Subcutaneous adipose tissue (tissue), 4 donors: ENCODE results near the gene FUT8. TPM values are rescaled to one million over a fixed set of nuclear protein-coding genes. Genes with fewer than 3 reads are reported as not detected.

Source experiments
- CTCF ChIP-seq: fragments of 450-650 bp; IDR thresholded peaks from one replicate; pipeline ENCODE4 v1.5.1; 2016; ENCODE audit warnings: low read depth, mild to moderate bottlenecking, control low read depth, antibody characterized with exemption, moderate library complexity
- total RNA-seq, 4 donors: library from RNA; depleted of rRNA; stranded (reverse); fragments of >200 nt; gene quantifications; one replicate each; pipeline ENCODE4 v1.1.0, GENCODE V29; 2016

Gene FUT8
- total RNA-seq, 4 donors from 2014 or later, result 21.8 to 33.3 (median 24.7) TPM

- TF ChIP-seq CTCF, result no peak
These were observed 136.3 kb downstream of the FUT8 start for GRCh38 chr14:65548878-65549277.

GRCh38 chr14:65549429-65549828 is 136.9 kb downstream of the FUT8 start:
- TF ChIP-seq CTCF, result no peak

- TF ChIP-seq CTCF, result no peak
These were observed 138.5 kb downstream of the FUT8 start for GRCh38 chr14:65550779-65551643.

GRCh38 chr14:65552724-65553123 is 140.2 kb downstream of the FUT8 start:
- no peak for TF ChIP-seq CTCF

DNA sequence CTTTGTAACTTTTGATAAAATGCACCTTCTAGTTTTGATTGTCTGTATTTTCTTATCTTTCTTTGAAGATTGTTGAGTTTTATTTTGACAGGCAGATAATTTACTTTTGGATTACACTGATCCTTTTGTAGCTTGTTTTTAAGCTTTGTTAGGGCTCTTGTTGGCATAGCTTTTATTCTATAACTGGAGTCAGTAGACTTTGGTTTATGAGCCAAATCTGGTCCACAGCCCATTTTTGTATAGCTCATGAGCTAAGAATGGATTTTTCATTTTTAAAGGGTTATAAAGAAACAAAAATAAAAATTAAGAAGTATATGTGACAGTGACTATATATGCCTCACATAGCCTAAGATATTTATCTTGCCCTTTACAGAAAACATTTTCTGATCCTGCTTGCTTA is 142.3 kb downstream of the FUT8 start:
- no peak for TF ChIP-seq CTCF

DNA sequence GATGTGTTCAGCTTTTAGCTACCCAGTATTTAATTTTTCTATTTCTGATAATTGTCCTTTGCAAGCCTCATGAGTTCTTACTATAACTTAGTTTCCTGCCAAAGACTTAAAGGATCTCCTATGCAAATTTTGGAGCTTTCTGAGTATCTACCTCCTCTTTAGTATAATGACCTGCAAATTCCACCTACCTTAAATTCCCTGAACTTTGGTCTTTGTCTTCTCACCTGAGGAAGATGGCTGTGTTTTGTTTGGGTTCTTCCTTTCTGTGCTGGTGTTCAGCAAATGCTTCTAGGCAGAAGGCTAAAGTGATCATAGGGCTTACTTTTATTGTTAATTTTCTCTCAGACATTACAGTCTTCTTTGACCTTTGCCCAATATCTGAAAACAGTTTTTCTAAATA is 142.8 kb downstream of the FUT8 start:
- no peak for TF ChIP-seq CTCF

- no peak for TF ChIP-seq CTCF
These were observed 145.8 kb downstream of the FUT8 start for GRCh38 chr14:65558363-65558762.
